Loucy (cell line): Measurements from ENCODE around the gene ITPKB.

ENCODE experiments used
- H2AFZ ChIP-seq: fragments of 200-600 bp; sonication (generic); 2 replicates; pipeline ENCODE4 v1.6.0; 2016; ENCODE audit warnings: antibody characterized with exemption, mild to moderate bottlenecking, low read length, moderate library complexity
- H3F3A ChIP-seq: fragments of 200-600 bp; 2 replicates; pipeline ENCODE4 v1.6.0; 2016; ENCODE audit warnings: antibody characterized with exemption, low read depth, mild to moderate bottlenecking
- H3K27me3 ChIP-seq: fragments of 200-600 bp; sonication (generic); 2 replicates; pipeline ENCODE4 v1.6.1; 2014; ENCODE audit warnings: low read length, mild to moderate bottlenecking; ENCODE audit not compliant: insufficient read depth, poor library complexity, severe bottlenecking
- H3K36me3 ChIP-seq: fragments of 200-600 bp; sonication (generic); 2 replicates; pipeline ENCODE4 v1.6.1; 2016; ENCODE audit warnings: low read length; ENCODE audit not compliant: insufficient read depth
- H3K4me1 ChIP-seq: fragments of 200-600 bp; sonication (generic); 2 replicates; pipeline ENCODE4 v1.5.1; 2014; ENCODE audit warnings: low read length, mild to moderate bottlenecking; ENCODE audit not compliant: insufficient read depth, poor library complexity, severe bottlenecking
- H3K4me2 ChIP-seq: fragments of 200-600 bp; sonication (generic); 2 replicates; pipeline ENCODE4 v1.6.0; 2014; ENCODE audit warnings: antibody characterized with exemption, low read length, low read depth, mild to moderate bottlenecking; ENCODE audit not compliant: poor library complexity, severe bottlenecking
- H3K4me3 ChIP-seq: fragments of 200-600 bp; sonication (generic); 2 replicates; pipeline ENCODE4 v1.5.1; 2014; ENCODE audit warnings: low read length, mild to moderate bottlenecking, mixed read lengths; ENCODE audit not compliant: poor library complexity, severe bottlenecking
- H3K79me2 ChIP-seq: fragments of 200-600 bp; sonication (generic); 2 replicates; pipeline ENCODE4 v1.6.1; 2014; ENCODE audit warnings: low read length; ENCODE audit not compliant: insufficient read depth
- H3K9ac ChIP-seq: fragments of 200-600 bp; sonication (generic); 2 replicates; pipeline ENCODE4 v1.6.0; 2014; ENCODE audit warnings: mild to moderate bottlenecking, low read depth, low read length, moderate library complexity; ENCODE audit not compliant: poor library complexity, severe bottlenecking
- H3K9me2 ChIP-seq: fragments of 200-600 bp; sonication (generic); replicated peaks from 2 replicates; pipeline ENCODE4 v1.6.1; 2016; ENCODE audit warnings: low read depth, low read length, mixed read lengths
- H3K9me3 ChIP-seq: fragments of 200-600 bp; sonication (generic); 2 replicates; pipeline ENCODE4 v1.6.1; 2014; ENCODE audit warnings: mild to moderate bottlenecking, antibody characterized with exemption, low read length, low read depth; ENCODE audit not compliant: insufficient read depth
- H4K20me1 ChIP-seq: fragments of 200-600 bp; sonication (generic); 2 replicates; pipeline ENCODE4 v1.6.0; 2014; ENCODE audit warnings: antibody characterized with exemption, low read length, mild to moderate bottlenecking; ENCODE audit not compliant: insufficient read depth, poor library complexity, severe bottlenecking
- EZH2phosphoT487 ChIP-seq: fragments of 200-600 bp; IDR thresholded peaks from 2 replicates; pipeline ENCODE4 v1.6.1; 2018; ENCODE audit warnings: antibody characterized with exemption, mild to moderate bottlenecking, moderate library complexity, borderline replicate concordance
- TF ChIP-seq, protein P1 (sequence below): fragments of 200-600 bp; sonication (generic); conservative IDR thresholded peaks from 2 replicates; pipeline ENCODE4 v1.5.1; 2014; ENCODE audit warnings: mild to moderate bottlenecking, antibody characterized with exemption, low read length

The ITPKB gene

GRCh38 chr1:226786550-226786949 is 47.5 kb upstream of the ITPKB start:
- Histone ChIP-seq H3K4me2 (no peak overlapping the region), H3F3A (no peaks in the 10 kb centered on the region), H3K79me2 (no peaks in the 10 kb centered on the region), H3K9ac (no peak overlapping the region), H3K4me1 (no peaks in the 10 kb centered on the region), H4K20me1 (no peaks in the 10 kb centered on the region), H3K9me2 (no peaks in the 10 kb centered on the region), H3K27me3 (no peaks in the 10 kb centered on the region), H3K9me3 (no peaks in the 10 kb centered on the region), H3K36me3 (no peaks in the 10 kb centered on the region), H3K4me3 (no peak overlapping the region), H2AFZ (no peak overlapping the region)
- no peak for TF ChIP-seq EZH2phosphoT487
- TF ChIP-seq, protein P1, sequence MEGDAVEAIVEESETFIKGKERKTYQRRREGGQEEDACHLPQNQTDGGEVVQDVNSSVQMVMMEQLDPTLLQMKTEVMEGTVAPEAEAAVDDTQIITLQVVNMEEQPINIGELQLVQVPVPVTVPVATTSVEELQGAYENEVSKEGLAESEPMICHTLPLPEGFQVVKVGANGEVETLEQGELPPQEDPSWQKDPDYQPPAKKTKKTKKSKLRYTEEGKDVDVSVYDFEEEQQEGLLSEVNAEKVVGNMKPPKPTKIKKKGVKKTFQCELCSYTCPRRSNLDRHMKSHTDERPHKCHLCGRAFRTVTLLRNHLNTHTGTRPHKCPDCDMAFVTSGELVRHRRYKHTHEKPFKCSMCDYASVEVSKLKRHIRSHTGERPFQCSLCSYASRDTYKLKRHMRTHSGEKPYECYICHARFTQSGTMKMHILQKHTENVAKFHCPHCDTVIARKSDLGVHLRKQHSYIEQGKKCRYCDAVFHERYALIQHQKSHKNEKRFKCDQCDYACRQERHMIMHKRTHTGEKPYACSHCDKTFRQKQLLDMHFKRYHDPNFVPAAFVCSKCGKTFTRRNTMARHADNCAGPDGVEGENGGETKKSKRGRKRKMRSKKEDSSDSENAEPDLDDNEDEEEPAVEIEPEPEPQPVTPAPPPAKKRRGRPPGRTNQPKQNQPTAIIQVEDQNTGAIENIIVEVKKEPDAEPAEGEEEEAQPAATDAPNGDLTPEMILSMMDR, result no peak

DNA sequence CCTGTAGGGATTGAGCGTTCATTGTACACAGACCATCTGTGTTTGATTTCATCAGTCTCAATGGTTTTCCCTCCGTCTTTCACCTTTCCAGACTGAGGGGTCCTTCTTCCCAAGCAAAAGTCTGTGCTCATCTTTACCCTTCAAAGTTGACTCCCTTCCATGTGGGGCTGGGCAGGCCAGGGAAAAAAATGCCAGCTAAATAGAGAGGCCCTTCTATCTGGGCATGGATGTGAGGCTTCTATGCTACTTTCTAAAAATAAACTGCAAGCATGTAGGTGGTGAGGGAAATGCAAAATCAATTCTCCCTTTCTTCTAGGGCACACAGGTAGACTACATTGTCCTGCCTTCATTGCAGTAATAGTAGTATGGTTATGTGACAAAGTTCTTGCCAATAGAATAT is 46.7 kb upstream of the ITPKB start:
- TF ChIP-seq, protein P1, result no peak
- TF ChIP-seq EZH2phosphoT487, result no peak
- Histone ChIP-seq H3K4me2 (no peak overlapping the region), H3K79me2 (no peaks in the 10 kb centered on the region), H3K27me3 (no peaks in the 10 kb centered on the region), H2AFZ (no peak overlapping the region), H3K9me2 (no peaks in the 10 kb centered on the region), H4K20me1 (no peaks in the 10 kb centered on the region), H3K9me3 (no peaks in the 10 kb centered on the region), H3K9ac (no peak overlapping the region), H3K36me3 (no peaks in the 10 kb centered on the region), H3F3A (no peaks in the 10 kb centered on the region), H3K4me3 (no peak overlapping the region), H3K4me1 (no peaks in the 10 kb centered on the region)

DNA sequence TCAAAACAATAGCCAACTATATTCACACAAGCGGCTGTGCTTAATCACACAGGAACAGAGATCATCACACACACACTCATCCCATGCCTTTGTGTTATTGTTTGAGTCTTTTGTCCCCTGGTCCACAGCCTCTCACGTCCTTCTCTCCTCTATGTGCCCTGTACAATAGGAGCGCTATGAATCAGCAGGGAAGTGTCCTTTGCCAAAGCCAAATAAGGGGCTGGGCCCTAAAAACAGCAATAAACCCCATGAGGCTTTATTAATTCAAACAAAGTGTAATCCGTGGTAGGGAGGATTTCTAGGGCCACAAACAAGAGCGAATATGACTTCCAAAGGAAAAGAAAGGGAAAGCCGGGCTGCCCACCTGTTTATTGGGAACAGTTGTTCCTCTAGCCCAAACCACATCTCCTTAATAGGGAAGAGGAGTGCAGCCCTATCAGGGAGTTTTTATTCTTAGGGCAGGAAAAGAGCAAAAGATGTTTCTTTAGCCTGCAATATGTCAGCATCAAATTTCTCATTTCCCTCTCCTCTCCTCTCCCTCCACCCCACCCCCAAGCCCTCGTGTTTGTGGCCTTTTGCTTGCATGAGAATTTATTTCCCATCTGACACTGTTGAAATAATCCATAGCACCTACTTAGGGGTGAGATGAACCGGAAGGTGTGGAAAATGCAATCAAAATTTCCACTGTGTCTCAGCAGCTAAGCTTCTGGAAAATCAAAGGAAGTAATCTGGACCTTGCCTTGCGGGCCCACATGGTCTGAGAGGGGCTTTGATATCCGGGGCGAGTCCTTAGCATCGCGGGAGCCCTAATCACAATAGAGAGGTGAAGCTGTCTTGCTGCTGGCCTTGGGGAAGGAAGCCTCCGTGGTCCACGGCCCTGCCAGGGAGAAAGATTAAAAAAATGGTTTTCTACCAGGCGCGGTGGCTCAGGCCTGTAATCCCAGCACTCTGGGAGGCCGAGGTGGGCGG is 45.3 kb upstream of the ITPKB start:
- Histone ChIP-seq H3K9ac (no peak overlapping the region), H3K4me3 (no peak overlapping the region), H3K9me2 (no peaks in the 10 kb centered on the region), H2AFZ (no peak overlapping the region), H3K4me2 (no peak overlapping the region), H4K20me1 (no peaks in the 10 kb centered on the region), H3K36me3 (no peaks in the 10 kb centered on the region), H3K9me3 (no peaks in the 10 kb centered on the region), H3K27me3 (no peaks in the 10 kb centered on the region), H3K4me1 (no peaks in the 10 kb centered on the region), H3K79me2 (no peaks in the 10 kb centered on the region), H3F3A (no peaks in the 10 kb centered on the region)
- TF ChIP-seq EZH2phosphoT487, result no peak
- TF ChIP-seq, protein P1, result no peak
